Sigmoid colon (tissue), 7 donors: ENCODE measurements around the gene CYTH3. TPM values are rescaled to one million over a fixed set of nuclear protein-coding genes. Genes with fewer than 3 reads are reported as not detected.

Source experiments
- DNase-seq: peaks from one replicate; pipeline ENCODE4 v3.0.0-alpha.2; 2019
- H3K27ac ChIP-seq, 4 donors: fragments of 200-600 bp; sonication (generic); one replicate each; pipeline ENCODE4 v1.5.1; 2016 to 2019; ENCODE audit warnings: mild to moderate bottlenecking in 1 of 4
- H3K27me3 ChIP-seq, 3 donors: fragments of 200-600 bp; sonication (generic); one replicate each; pipeline ENCODE4 v1.5.1; 2019; ENCODE audit warnings: mild to moderate bottlenecking in 1 of 3
- H3K36me3 ChIP-seq, 4 donors: fragments of 200-600 bp; sonication (generic); one replicate each; pipeline ENCODE4 v1.5.1; 2016 to 2019
- H3K4me1 ChIP-seq, 4 donors: fragments of 200-600 bp; sonication (generic); one replicate each; pipeline ENCODE4 v1.5.1; 2017 to 2019
- H3K4me3 ChIP-seq, 4 donors: fragments of 200-600 bp; sonication (generic); one replicate each; pipeline ENCODE4 v1.5.1; 2017 to 2019; ENCODE audit warnings: mild to moderate bottlenecking in 2 of 4, moderate library complexity in 1 of 4
- H3K9me3 ChIP-seq, 4 donors: fragments of 200-600 bp in 3 of 4; sonication (generic) in 3 of 4; one replicate each; pipeline versions ENCODE4 v1.5.1 to v1.6.1; 2013 to 2019
- EP300 ChIP-seq, 4 donors: sonication (generic); formaldehyde crosslinking; IDR thresholded peaks; one replicate each; pipeline ENCODE4 v1.6.1; 2017; ENCODE audit warnings: antibody characterized with exemption in 4 of 4
- POLR2A ChIP-seq, 2 donors: fragments of 450-650 bp; IDR thresholded peaks; one replicate each; pipeline ENCODE4 v1.6.1; 2016; ENCODE audit warnings: antibody characterized with exemption in 2 of 2, mild to moderate bottlenecking in 2 of 2, moderate library complexity in 2 of 2
- POLR2AphosphoS5 ChIP-seq, 4 donors: sonication (generic); formaldehyde crosslinking; IDR thresholded peaks; one replicate each; pipeline ENCODE4 v1.6.1; 2017; ENCODE audit warnings: antibody characterized with exemption in 4 of 4
- WGBS, 2 donors: extraction: QIAGEN DNeasy Blood & Tissue Kit; methylation state at CpG; one replicate each; pipeline ENCODE4 v1.1.7; 2013; 5-methylcytosine and 5-hydroxymethylcytosine counted together
- intact Hi-C: fragments of 100-400 bp; cut with DNase I; formaldehyde crosslinking; loops from one replicate; pipeline ENCODE4 v1.15.1; 2023
- polyA plus RNA-seq, 3 donors: library from polyadenylated mRNA; stranded (reverse); fragments of 200-250 nt; gene quantifications; one replicate each; pipeline ENCODE4 v1.2.3, GENCODE V29; 2013
- total RNA-seq, 4 donors: library from RNA; depleted of rRNA; stranded (reverse); fragments of >200 nt; gene quantifications; one replicate each; pipeline ENCODE4 v1.1.0, GENCODE V29; 2016
- TF ChIP-seq, protein P1 (sequence below), 4 experiments: fragments of 450-650 bp in 3 of 4; fragments of 200-600 bp in 1 of 4; IDR thresholded peaks; one replicate each; pipeline ENCODE4 v1.5.1; 2016 to 2019; ENCODE audit warnings: antibody characterized with exemption in 4 of 4, mild to moderate bottlenecking in 3 of 4, moderate library complexity in 2 of 4
- donor health status: healthy with polysubstance abuse.
- donor health status: Bipolar disorder and iron deficiency.
- donor health status: healthy.

The CYTH3 gene
- total and polyA plus RNA-seq, 7 donors: 6.5 to 34.8 (median 27.1) TPM

DNA sequence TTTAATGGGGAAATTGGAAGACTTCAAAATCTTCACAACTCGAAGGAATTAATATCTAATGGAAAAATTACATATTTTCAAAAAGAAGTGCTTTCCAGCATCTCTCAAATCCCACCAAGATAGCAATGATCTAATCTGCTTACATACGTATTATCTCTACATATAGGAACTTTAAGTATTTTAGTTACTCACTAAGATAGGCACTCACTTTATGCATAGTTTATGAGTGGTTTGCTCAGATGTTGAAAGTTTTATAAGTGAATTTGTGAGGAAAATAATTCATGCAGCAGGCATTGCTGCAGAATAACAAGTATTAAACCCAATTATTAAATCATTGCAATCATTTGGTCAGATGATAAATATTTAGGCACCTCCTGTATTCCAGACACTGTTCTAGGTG is 2.3 kb upstream of the CYTH3 start:
- peaks cover 0 to 23% (median 15%) of the 10 kb centered on the region in 4 donors for H3K4me1 ChIP-seq
- intact Hi-C loops: loop anchor here (5.0 kb wide), 2 partner anchors 48 to 163 kb away; no protein-coding TSS in a partner anchor
- DNase-seq: no peak
- H3K4me3 ChIP-seq: no peak overlapping the region
- H3K27ac ChIP-seq: no peak overlapping the region
- WGBS, 2 donors: 89% methylated on average over 2 of the region's 2 CpGs
- no peaks in the 10 kb centered on the region for H3K36me3 ChIP-seq
- H3K27me3 ChIP-seq: no peaks in the 10 kb centered on the region
- TF ChIP-seq EP300 (IDR thresholded peaks at IDR 0.05): no peak
- TF ChIP-seq POLR2AphosphoS5 (IDR thresholded peaks at IDR 0.05): no peak
- TF ChIP-seq, protein P1, sequence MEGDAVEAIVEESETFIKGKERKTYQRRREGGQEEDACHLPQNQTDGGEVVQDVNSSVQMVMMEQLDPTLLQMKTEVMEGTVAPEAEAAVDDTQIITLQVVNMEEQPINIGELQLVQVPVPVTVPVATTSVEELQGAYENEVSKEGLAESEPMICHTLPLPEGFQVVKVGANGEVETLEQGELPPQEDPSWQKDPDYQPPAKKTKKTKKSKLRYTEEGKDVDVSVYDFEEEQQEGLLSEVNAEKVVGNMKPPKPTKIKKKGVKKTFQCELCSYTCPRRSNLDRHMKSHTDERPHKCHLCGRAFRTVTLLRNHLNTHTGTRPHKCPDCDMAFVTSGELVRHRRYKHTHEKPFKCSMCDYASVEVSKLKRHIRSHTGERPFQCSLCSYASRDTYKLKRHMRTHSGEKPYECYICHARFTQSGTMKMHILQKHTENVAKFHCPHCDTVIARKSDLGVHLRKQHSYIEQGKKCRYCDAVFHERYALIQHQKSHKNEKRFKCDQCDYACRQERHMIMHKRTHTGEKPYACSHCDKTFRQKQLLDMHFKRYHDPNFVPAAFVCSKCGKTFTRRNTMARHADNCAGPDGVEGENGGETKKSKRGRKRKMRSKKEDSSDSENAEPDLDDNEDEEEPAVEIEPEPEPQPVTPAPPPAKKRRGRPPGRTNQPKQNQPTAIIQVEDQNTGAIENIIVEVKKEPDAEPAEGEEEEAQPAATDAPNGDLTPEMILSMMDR (IDR thresholded peaks at IDR 0.05): no peak
- no peak for TF ChIP-seq POLR2A (IDR thresholded peaks at IDR 0.05)
- H3K9me3 ChIP-seq: no peaks in the 10 kb centered on the region

DNA sequence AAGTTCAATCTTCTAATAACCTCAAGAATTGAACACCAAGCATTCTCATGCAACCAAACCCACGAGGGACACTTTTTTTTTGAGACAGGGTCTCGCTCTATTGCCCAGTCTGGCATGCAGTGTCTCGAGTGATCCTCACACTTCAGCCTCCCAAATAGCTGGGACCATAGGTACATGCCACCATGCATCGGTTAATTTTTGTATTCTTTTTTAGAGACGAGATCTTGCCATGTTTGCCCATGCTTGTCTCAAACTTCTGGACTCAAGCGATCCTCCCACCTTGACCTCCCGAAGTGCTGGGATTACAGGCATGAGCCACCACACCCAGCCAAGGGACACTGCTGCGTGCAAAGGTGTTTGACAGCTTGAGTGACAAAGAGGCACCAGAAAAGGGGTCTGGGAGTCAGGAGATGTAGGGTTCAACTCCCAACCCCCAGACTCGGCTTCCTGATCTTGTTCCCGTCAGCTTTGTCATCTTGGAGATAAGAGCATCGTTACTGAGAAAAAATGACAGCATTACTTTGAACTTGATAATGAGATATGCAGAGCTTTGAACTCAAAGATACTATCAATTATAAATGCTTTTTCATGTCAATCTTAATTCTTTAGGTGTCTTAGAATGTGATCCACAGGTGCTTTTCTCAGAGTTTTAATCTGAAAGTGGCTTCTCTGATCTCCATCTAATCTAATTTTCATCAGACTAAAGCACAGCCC is 1.6 kb upstream of the CYTH3 start:
- no peak overlapping the region for H3K4me3 ChIP-seq
- WGBS, 2 donors: 81 to 82% methylated on average over 11 of the region's 11 CpGs
- no peaks in the 10 kb centered on the region for H3K36me3 ChIP-seq
- H3K27ac ChIP-seq: no peak overlapping the region
- peaks cover 0 to 23% (median 16%) of the 10 kb centered on the region in 4 donors for H3K4me1 ChIP-seq
- DNase-seq: no peak
- TF ChIP-seq POLR2A (IDR thresholded peaks at IDR 0.05) (no peak), POLR2AphosphoS5 (IDR thresholded peaks at IDR 0.05) (no peak), EP300 (IDR thresholded peaks at IDR 0.05) (no peak)
- TF ChIP-seq, protein P1 (IDR thresholded peaks at IDR 0.05): no peak
- H3K9me3 ChIP-seq: no peaks in the 10 kb centered on the region
- intact Hi-C loops: loop anchor here (5.0 kb wide), 2 partner anchors 48 to 163 kb away; no protein-coding TSS in a partner anchor
- H3K27me3 ChIP-seq: no peaks in the 10 kb centered on the region

DNA sequence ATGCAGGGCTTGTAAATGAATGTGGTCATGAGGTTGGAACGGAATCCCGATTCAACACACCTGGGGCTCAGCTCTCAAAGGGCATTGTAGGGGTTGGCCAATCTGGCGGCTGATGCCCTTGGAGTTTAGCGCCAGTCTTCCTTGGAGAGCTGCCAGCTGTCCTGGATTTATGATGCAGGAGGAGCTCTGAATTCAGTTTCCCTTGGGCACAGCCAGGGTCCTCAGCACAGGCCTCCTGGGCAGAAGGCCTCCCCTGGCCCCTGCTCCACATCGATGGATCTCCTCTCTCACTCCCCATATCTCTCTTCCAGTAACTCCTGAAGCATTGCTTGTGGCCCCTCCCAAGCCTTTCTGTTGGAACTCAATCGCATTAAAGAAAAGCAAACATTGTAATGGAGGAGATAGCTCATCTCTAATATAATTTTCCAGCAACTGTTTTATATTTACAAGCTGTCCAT is 985 bp upstream of the CYTH3 start:
- TF ChIP-seq POLR2AphosphoS5 (IDR thresholded peaks at IDR 0.05) (no peak), EP300 (IDR thresholded peaks at IDR 0.05) (no peak), POLR2A (IDR thresholded peaks at IDR 0.05) (no peak)
- TF ChIP-seq, protein P1 (IDR thresholded peaks at IDR 0.05): no peak
- no peak for DNase-seq
- Histone ChIP-seq H3K36me3 (no peaks in the 10 kb centered on the region), H3K4me3 (no peak overlapping the region), H3K9me3 (no peaks in the 10 kb centered on the region), H3K27me3 (no peaks in the 10 kb centered on the region), H3K4me1 (peaks cover 0 to 23% (median 16%) of the 10 kb centered on the region in 4 donors), H3K27ac (no peak overlapping the region)
- WGBS, 2 donors: 24 to 69% methylated on average over 6 of the region's 6 CpGs
- intact Hi-C loops: loop anchor here (5.0 kb wide), 2 partner anchors 49 to 164 kb away; no protein-coding TSS in a partner anchor

DNA sequence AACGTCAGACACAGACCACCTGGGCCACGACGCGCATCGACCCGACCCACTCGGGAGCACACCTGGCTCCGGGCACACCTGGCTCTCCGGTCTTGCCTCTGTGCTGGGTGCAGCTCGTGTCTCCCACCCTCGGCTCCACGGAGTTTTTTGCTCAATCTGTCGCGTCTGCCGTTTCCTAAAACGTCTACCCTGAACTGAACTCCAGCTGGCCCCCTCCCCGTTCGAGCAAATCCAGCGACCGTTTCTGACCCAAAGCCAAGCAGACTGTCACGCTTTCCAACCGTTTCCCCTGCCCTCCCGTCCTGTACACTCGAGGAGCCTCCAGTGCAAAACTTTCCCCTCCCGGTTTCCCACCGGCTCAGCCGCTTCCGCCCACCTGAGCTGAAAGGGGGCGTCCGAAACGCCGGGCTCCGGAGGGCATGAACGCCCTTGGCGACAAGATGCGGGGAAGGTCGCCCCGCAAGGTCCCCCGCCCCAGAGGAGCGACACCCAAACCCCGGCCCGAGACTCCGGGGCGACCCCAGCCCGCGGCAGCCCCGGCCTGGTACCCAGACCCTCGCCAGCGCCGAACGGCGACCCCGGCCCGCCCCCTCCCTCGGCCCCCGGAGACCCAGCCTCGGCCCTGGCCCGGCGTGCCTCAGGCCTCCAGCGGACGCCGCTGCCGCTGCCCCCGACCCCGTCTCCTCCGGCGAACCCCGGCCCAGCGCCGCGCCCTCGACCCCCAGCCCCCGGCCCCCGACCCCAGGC is 557 bp downstream of the CYTH3 start:
- 1% methylated on average over 74 of the region's 74 CpGs for WGBS, 2 donors
- Histone ChIP-seq H3K27ac (peak overlapping the region; percentile 77 to 84 (median 78)), H3K4me3 (peak overlapping the region; percentile 70 to 98 (median 92)), H3K27me3 (no peaks in the 10 kb centered on the region), H3K36me3 (no peaks in the 10 kb centered on the region), H3K9me3 (no peaks in the 10 kb centered on the region), H3K4me1 (peaks cover 0 to 23% (median 16%) of the 10 kb centered on the region in 4 donors)
- TF ChIP-seq POLR2A (IDR thresholded peaks at IDR 0.05): no peak
- TF ChIP-seq, protein P1 (IDR thresholded peaks at IDR 0.05): no peak
- TF ChIP-seq EP300 (IDR thresholded peaks at IDR 0.05): no peak
- TF ChIP-seq POLR2AphosphoS5 (IDR thresholded peaks at IDR 0.05): no peak
- peak; percentile 72 for DNase-seq
- intact Hi-C loops: loop anchor here (2.0 to 5.0 kb wide), 3 partner anchors 50 to 165 kb away; no protein-coding TSS in a partner anchor
